Frontal cortex (tissue), 4 donors: ENCODE results near the gene SPOCK2. TPM values are rescaled to one million over a fixed set of nuclear protein-coding genes. Genes with fewer than 3 reads are reported as not detected.
A peak's percentile ranks its signal among the peaks of the same experiment; 100 is the strongest.

Experiments
- DNase-seq, 2 donors: peaks; one replicate each; pipeline ENCODE4 v3.0.0; 2012; ENCODE audit warnings: low spot score in 2 of 2
- FAIRE-seq: peaks from 2 replicates; lab custom pipeline; 2012; peaks lifted over from hg19 to GRCh38; lab: Jason Lieb, UNC
- total RNA-seq: library from RNA; depleted of rRNA; stranded (reverse); fragments of >200 nt; gene quantifications from one replicate; pipeline ENCODE4 v1.2.3, GENCODE V29; 2014
- donor health status: control.
- donor health status: control.
- donor health status: control.

The SPOCK2 gene
- total RNA-seq, 1 donor from 2014 or later, result 26.9 TPM

DNA sequence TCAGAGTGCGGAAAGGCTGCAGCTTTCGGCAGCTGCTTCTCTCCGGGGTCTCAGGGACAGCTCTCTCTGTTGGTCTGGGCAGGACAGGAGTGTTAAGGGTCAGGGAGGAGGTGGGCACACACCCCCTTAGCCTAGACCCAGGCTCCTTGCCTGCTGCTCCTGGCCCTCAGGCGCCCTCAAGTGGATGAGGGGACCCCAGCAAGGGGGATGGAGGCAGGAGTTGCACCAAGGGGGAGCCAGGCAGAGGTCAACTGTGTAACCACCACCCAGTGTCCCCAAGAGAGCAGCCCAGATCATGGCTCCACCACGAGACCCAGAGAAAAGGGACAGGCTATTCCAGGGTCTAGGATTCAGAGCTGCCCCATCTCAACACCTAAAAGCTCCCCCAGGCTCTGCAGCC lies 26.9 kb downstream of the SPOCK2 start:
- DNase-seq (no peak), FAIRE-seq (no peak)

DNA sequence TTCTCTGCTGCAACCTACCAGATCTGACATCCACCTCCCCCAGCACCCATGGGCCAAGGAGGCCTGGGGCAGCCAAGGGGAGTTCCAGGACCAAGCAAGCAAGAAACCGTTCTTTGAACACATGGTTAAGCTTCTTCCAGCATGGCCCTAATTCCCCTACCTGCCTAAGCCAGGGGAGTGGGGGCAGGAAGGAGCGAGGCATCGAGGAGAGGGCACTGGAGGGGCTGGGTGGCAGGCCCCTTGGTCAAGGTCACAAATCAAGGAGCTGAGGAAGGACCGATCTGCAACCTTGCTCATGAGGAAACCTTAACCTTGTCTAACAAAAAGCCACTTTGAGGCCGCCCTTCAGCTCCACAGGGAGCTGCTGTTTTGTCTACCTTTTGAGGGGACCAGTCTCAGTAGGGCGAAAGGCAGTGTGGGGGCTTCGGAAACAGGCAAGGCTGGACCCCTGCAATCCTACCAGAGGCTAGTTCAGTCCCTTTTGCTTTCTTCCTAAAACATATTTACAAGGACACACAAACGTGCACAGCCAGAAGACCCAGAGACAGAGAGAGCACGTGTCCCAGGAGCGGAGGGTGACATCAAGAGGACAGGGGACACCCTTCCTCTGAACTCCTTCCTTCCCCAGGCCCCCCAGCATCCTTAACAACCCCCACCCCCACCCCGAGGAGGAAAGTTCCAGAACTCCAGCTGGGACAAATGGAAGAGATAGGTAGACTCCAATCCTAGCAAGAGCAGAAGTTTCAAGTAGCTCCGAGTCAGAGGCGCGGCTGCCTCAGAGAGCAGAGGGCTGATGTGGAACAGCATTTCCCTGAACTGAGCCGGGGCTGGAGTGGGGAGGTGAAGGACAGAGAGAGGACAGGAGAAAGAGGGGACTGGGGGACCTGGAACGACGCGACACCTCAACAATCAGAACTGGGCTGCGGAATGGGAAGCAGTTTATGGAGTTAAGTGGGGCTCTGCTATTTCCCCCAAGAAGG lies 28.2 kb downstream of the SPOCK2 start:
- DNase-seq (no peak), FAIRE-seq (no peak)

DNA sequence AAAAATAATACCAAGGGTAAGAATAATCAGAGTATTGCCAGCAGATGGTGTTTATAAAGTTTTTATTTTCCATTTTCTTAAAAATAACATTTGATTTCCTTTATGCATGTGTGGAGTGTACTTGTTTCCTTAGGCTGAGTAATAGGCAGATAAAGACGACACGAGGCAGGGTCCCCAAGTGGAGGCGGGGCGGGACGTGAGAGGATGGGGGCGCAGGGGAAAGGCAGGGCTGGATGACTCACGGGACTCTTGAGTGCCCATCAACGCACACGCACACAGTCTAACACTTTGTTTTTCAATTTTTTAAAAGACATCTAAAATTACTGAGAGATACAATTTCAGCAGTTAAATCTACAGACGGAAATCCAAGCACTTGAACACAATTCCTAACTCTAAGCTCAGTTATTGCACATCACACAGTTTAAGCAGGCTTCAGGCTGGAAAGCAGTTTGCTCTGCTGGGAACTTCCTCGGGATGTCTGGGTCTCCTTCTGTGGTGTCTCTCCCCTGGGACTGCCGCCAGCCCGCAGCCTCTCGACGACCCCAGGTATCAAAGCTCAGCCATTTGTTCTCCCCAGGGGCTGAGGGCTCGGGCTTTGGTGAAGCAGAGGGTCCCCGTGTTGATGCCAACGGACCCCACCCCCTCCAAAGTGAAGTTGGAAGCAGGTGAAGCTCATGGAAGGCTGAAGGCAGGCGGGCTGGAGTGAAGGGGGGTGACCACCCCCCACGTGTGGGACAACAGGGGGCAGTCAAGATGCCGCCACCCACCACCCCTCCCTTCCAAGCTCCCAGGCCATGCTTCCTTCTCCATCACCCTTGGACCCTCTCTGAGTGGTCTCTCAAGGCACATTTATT lies 29.1 kb downstream of the SPOCK2 start:
- FAIRE-seq (no peak), DNase-seq (peak in 1 of 2 donors; percentile 72)

DNA sequence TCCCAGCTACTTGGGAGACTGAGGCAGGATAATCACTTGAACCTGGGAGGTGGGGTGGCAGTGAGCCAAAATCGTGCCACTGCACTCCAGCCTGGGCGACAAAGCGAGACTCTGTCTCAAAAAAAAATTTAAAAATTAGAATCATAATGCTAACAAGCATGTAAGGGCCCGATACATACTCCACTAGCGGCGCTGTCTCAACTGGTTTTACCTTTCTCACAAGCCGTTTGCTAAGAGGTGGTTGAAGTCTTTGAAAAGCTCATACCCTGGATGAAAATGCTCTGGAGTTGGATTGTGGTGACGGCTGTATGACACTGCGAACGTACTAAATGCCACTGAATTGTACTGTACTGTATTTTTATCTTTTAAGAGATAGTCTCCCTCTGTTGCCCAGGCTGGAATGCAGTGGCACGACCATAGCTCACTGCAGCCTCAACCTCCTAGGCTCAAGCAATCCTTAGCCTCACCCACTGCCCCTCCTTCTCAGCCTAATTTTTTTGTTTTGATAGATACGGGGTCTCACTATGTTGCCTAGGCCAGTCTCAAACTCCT lies 29.9 kb downstream of the SPOCK2 start:
- FAIRE-seq (no peak), DNase-seq (no peak)

DNA sequence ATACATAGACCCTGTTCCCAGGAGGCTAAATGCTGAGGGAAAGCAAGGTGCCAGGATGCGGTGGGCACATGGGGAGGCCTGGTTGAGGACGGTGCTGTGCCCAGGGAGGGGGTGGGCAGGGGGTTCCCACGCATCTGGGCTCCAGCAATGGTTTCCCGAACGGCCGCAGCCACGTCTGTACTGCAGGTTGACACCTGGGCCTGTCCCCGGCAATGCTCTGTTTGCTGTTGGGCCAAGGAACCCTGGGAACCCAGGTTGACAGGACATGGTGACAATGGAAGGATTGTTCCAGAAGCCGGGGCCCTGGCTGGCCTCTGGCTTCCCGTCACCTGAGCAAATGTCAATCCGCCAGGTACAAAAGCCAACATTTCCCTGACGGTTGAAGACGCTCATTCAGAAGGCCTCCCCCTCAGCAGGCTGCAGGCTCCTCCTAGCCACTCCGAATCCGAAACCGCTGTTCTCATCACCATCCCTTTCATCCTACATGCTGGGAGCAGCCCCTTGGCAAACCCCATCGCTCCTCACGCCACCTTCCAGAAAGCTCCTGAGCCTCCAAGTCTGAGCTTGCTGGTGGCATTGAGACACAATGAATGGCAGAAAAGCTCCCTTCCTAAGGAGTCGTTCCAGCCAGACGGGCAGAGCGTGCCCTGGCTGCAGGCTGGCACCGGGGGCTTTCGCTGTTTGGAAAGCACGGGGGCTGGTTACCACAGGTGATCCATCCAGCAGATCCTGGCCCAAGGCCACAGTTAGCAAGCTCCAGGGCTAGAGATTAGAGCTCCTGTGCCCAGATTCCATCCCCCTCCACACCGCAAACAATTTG lies 31.2 kb downstream of the SPOCK2 start:
- FAIRE-seq, result no peak
- DNase-seq, result no peak

DNA sequence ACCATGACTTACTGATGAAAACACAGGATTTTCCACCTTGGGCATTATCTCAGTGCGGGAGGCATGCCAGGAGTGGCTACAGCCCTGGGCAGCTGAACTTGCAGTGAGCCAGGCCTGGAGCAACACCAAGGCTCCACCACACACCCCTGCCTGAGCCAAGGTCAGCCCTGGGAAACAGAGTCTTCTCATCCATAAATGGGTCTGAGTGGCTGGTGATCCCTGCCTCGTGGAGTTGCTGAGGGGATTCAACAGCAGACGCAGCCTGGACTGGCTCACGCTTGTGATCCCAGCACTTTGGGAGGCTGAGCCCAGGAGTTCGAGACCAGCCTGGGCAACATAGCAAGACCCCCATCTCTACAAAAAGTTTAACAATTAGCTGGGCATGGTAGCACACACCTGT lies 32.2 kb downstream of the SPOCK2 start:
- no peak for FAIRE-seq
- DNase-seq, result no peak

DNA sequence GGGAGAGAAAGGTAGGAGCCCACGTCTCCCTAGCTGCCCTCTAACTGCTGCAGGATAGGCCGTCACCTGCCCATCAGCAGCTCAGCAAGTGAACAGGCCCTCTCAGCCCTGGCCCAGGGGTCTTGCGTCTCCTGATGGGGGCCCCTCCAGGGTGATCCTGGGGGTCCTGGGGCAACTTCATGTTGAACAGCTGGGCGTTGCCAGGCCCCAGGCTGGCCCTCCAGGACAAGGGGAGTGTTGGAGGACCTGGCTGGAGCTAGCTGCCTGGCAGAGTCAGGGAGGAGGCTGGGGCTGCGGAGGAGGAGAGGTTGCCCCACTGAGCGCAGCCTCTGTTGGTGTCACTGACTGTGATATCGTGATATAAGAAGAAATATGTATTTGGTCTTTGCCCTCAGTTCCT lies 34.7 kb downstream of the SPOCK2 start:
- FAIRE-seq (no peak), DNase-seq (no peak)

DNA sequence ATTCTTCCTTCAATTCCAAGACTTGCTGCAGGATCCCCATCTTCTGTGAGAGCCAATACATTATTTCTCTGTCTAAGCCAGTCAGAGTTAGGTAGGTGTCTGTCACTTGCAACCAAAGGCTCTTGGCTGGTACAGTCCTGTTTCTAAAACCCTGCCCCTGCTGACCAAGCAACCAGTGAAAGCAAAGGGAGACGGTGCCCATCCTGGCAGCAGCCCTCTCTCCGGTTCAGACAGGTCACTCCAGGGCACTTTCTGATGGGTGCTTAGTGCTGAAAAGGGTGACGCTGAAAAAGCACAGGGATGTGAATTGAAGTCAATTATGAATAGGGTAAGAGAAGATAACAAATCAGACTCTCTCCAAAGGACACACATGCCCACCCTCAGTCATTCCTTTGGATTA lies 37.5 kb downstream of the SPOCK2 start:
- FAIRE-seq, result no peak
- DNase-seq, result no peak

DNA sequence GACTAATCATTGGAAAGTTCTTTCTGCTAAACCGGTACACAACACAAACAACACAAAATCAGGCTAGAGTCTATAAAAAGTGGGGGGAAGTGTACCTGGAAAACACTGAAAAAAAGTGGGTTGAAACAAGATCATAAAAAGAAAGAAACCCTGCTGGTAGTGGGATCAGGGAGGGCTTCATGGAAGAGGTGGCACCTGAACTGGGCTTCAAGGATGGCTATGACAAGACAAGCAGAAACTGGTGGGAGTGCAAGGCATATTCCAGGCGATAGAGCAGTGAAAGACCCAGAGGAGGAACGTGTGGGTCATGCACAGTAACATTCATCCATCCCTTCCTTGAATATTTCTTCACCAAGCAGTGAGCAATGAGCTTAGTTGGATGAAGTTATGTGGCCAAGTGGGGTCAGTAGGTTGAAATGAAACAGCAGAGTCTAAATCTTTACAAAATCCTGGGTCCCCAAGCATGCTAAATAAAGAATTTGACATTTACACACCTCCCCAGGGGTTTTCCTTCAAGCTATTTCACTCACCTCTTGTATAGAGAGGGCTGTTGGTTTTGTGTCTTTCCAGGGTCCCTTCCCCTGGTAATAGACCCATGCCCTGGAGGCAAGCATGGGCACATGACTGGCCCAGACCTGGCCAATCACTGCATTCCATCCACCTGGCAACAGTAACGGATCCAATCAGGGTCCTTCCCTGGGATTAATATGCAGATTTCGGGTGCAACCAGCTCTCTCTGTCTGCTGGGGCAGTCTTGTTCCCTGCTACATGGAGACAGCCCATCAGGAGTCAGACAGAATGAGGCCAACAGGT lies 38.2 kb downstream of the SPOCK2 start:
- DNase-seq (no peak), FAIRE-seq (no peak)

DNA sequence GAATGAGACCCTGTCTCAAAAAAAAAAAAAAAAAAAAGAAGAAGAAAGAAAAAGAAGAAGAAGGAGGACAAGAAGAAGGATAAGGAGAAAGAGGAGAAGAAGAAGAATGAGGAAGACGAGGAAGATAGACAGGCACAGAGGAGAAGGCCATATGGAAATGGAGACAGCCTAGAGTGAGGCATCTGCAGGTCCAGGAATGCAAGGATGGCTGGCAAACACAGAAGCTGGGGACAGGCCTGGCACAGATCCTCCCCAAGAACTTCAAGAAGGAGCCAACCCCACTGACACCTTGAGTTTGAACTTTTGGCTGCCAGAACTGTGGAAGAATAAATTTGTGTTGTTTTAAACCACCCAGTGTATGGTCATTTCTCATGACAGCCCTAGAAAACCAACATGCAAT lies 38.9 kb downstream of the SPOCK2 start:
- FAIRE-seq (no peak), DNase-seq (no peak)

DNA sequence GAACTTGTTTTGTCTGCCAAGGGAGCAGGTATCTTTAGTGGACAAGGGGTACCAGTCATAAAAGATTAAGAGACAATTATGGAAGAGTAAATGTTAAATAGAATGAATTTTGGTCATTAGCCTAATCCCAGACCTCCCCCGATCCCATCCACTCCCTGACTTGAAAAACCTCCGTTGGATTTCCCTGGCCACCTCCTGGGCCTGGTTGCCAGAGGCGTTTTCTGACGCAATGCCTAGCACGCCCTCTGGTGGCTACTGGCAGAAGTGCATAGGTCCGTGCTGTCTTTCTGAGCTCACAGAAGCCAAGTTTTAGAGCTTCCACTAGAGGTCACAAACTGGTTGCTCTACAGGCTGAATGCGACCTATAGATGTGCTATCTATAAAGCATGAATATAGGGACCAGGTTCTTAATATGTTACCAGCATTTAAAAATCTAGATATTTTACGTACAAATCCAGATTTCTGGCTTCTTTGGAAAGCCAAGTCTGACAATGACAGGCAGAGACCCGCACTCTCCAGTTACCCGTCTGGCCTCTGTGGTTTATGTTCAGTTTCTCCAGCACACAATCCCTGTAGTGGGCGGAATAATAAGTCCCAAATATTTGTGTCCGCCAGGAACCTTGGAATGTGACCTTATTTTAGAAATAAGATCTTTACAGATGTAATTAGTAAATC lies 39.8 kb downstream of the SPOCK2 start:
- peak; percentile 96 for FAIRE-seq

DNA sequence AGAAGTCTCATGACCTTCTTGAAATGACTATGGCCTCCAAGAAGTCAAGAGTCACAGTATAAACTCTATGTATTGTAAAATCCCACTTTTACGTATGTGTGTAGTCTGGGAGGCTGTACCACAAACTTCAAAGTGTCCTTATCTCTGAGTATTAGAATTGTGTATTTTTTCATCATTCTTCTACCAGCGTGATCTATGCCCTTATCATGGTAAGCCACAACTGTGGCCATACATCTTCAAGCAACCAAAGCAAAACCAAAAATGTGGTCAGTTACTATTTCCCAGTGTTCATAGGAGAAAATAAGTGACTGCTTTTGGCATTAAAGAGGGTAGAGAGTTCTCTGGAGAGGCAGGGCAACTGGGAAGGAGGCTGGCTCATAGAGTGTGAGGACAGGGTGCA lies 42.8 kb downstream of the SPOCK2 start:
- FAIRE-seq, result no peak
- no peak for DNase-seq

More for the DNA sequence above, 39.8 kb downstream of the SPOCK2 start:
- peak; percentile 80 to 89 for DNase-seq

DNA sequence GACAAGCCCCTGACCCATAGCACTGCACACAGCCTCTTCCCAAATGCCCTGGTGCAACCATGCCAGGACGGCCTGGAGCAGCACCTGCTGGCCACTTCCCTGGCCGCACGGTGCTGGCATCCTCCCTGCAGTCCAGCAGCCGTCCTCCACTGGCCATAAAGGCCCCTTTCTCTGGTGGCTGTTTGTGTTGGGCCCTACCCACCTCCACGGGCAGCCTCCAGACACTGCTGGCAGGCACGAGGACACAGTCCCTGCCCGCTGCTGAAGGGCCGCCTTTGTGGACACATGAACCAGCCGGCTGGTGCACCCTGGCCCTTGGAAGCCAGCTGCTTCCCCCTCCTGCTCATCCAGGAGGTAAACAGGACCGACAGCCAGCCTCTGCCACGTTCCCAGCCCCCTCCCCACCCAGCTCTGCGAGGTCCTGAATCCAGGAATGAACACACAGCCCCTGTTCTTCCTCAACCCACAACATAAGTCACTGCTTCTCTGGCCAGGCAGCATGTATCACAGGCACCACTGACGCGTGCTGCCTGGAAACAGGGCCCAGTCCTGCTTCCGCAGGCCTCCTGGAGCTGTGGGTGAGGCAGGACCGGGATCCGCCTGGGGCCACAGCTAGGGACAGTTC lies 43.8 kb downstream of the SPOCK2 start:
- FAIRE-seq (no peak), DNase-seq (peak in 1 of 2 donors; percentile 50)

DNA sequence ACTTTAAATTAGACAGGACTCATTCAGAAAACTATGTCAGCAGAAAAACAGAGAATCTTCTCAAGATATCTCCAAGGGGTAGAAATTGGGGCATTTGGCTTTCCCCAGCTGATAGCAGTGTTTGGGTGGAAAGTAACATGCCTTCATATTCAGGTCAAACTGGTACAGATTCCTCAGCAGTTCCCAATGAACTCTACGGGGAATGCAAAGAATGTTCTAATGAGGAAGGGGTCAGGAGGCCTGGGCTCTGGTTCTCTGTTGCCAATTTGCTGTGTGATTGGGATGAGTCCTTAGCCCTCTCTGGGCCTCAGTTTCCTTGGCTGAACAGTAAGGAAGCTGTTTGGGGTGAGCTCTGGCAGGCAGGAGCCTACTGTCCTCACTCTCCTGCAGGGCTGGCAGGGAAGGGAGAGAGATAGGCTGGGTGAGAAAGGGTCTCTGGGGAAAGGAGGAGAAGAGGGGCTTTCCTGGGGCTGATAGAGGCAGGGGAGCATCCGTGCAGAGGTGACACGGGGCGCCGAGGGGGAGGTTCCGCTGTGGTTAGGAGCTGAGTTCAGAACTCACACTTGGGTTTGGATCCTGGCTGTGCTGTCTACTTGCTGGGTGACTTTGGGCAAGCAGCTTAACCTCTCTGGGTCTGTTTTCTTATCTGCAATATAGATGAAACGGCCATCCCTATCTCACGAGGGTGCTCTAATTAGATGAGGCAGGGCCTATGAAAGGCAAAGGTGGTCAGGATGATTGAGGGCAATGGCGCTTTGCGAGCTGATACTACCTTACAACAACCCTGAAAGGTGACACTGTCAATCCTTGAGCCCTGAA lies 45.1 kb downstream of the SPOCK2 start:
- no peak for DNase-seq

DNA sequence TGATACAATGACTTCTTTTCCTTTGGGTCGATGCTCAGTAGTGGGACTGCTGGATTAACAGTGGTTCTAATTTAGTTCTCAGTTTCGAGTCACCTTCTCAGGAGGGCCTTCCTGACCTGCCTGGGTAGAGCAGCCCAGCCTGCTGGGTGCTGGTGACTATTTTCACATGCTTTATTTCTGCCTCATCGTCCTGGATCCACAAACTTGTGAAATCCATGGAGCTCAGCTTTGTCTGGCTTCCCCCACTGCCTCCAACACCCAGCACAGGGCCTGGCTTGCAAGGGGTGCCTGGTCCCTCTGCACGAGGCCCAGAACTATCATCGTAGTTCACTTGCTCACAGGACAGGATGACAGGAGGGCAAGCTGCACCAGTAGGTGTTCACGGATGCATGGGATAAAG lies 46.9 kb downstream of the SPOCK2 start:
- no peak for FAIRE-seq
- DNase-seq, result no peak

More for the DNA sequence above, 45.1 kb downstream of the SPOCK2 start:
- FAIRE-seq, result no peak

DNA sequence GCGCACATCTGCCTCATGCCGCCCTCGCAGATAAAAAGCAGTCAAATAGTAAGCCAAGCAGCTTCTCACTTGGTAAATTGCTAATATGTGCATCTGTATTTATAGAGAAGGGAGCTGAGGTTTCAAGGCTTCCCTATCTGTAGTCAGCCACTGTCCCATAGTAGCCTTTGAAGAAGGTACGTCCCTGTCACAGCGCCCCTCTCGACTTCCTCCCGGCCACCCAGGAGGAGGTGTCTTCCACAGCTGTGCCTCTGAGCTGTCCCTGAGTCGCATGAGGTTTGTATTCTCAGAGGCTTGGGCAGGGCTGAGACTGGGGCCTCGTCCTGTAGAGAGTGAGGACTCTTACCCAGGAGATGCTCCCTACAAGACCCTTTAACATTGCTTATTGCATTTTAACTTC lies 49.0 kb downstream of the SPOCK2 start:
- no peak for FAIRE-seq
- no peak for DNase-seq

DNA sequence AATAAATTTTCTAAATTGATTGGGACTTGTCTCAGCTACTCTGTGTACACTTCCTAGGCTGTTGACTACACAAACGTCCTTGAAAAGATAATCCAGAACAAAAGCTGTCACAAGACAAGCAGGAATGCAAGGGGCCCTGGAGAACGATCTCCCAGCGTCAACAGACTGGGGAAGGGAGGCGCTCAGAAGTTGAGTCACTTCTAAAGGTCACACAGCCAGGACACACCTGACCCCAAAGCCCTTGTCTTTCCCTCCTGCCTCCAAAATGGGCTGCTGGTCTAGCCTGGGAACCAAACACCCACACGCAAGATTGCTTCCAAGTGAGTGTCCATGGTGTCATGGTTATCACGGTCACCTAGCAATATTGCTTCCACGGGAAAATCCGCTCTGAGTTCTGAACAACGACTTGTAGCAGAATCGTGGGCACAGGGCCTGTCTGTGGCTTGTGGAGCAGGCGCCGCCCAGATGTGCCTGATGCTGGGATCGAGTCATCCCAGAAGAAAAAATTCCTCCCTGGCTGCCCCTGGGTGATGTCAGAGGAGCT lies 49.8 kb downstream of the SPOCK2 start:
- FAIRE-seq, result no peak

More for the DNA sequence above, 49.8 kb downstream of the SPOCK2 start:
- no peak for DNase-seq
